Measurements from ENCODE around the gene CACNA1F. TPM values are rescaled to one million over a fixed set of nuclear protein-coding genes. Genes with fewer than 3 reads are reported as not detected.

Gene CACNA1F
- total RNA-seq, 1 donor from 2014 or later = 4.9 TPM

DNA sequence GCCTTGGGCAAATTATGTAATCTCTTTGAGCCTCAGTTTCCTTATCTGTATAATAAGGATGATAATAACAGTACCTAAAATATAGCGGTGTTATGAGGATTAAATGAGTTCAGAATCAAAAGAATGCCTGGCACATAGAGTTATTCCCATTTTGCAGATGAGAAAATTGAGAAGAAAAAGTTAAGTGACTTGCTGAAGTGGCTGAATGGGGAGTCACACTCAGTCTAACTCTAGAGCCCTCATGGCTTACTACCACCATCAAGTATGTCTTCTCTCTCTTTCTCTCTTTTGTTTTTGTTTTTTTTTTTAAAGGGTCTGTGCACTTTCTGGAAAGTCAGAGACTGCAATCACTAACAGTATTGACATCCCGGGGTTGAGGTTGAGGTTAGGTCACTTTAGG lies 615 bp downstream of the CACNA1F start:
- Histone ChIP-seq H3K27ac (no peak overlapping the region), H3K4me2 (no peak overlapping the region), H3K36me3 (no peaks in the 10 kb centered on the region), H3K4me3 (no peak overlapping the region), H3K27me3 (no peaks in the 10 kb centered on the region), H2AFZ (replicated peaks) (no peak overlapping the region), H3F3A (ENCODE audit: low read depth) (no peaks in the 10 kb centered on the region), H3K4me1 (peaks cover 3% of the 10 kb centered on the region), H4K20me1 (ENCODE audit: low read depth) (no peaks in the 10 kb centered on the region), H3K79me2 (ENCODE audit: low read depth) (peaks cover 6% of the 10 kb centered on the region), H3K9ac (no peak overlapping the region), H3K9me3 (ENCODE audit: low read depth) (no peaks in the 10 kb centered on the region)
- Mint-ChIP-seq H3K4me1 (peaks cover 7% of the 10 kb centered on the region), H3K36me3 (no peaks in the 10 kb centered on the region), H3K4me3 (no peak overlapping the region), H3K27me3 (ENCODE audit: insufficient read depth, low read depth) (peaks cover 8% of the 10 kb centered on the region), H3K9me3 (peaks cover 18% of the 10 kb centered on the region), H3K27ac (no peak overlapping the region)
- no peak for DNase-seq (ENCODE audit: low spot score)
- TF ChIP-seq EZH2phosphoT487 (IDR thresholded peaks at IDR 0.05) = no peak

DNA sequence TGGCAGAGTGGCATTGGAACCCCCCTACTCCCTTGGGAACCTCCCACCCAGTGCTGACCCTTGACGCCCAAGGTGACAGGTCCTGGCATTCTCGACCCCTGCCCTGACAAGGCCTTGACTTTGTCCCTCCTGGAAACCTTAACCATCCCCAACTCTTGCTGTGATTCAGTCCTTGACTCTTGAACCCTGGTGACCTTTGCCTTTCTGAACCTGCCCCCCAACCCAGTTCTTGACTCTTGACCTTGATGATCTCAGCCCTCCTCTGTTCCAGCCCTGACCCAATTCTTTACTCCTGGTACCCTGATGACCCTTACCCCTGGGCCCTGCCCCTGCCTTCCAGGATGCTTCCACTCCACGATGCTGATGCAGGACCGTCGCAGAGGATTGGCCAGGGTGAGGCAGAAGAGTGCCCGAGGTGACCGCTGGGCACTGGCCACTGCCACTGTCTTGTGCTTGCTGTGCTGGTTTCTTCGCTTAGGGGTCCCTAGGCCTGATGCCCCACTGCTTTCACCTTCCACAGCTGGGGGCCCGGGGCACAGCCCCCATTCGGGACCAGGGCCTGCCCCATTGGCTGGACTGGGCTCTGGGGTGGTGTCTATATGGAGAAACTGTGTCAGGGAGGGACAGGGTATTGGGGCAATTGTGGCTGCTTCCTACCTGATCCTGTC lies 1.7 kb downstream of the CACNA1F start:
- DNase-seq (ENCODE audit: low spot score) = no peak
- H3F3A ChIP-seq (ENCODE audit: low read depth) = no peaks in the 10 kb centered on the region
- no peak for TF ChIP-seq EZH2 (IDR thresholded peaks at IDR 0.05)
- TF ChIP-seq EZH2phosphoT487 (IDR thresholded peaks at IDR 0.05) = no peak
- TF ChIP-seq, protein P1, sequence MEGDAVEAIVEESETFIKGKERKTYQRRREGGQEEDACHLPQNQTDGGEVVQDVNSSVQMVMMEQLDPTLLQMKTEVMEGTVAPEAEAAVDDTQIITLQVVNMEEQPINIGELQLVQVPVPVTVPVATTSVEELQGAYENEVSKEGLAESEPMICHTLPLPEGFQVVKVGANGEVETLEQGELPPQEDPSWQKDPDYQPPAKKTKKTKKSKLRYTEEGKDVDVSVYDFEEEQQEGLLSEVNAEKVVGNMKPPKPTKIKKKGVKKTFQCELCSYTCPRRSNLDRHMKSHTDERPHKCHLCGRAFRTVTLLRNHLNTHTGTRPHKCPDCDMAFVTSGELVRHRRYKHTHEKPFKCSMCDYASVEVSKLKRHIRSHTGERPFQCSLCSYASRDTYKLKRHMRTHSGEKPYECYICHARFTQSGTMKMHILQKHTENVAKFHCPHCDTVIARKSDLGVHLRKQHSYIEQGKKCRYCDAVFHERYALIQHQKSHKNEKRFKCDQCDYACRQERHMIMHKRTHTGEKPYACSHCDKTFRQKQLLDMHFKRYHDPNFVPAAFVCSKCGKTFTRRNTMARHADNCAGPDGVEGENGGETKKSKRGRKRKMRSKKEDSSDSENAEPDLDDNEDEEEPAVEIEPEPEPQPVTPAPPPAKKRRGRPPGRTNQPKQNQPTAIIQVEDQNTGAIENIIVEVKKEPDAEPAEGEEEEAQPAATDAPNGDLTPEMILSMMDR (IDR thresholded peaks at IDR 0.05) = no peak
- no peaks in the 10 kb centered on the region for H4K20me1 ChIP-seq (ENCODE audit: low read depth)
- Mint-ChIP-seq H3K27ac (no peak overlapping the region), H3K9me3 (peaks cover 17% of the 10 kb centered on the region), H3K27me3 (ENCODE audit: insufficient read depth, low read depth) (peaks cover 8% of the 10 kb centered on the region), H3K36me3 (no peaks in the 10 kb centered on the region), H3K4me3 (no peak overlapping the region), H3K4me1 (peaks cover 4% of the 10 kb centered on the region)
- no peaks in the 10 kb centered on the region for H3K27me3 ChIP-seq
- peaks cover 6% of the 10 kb centered on the region for H3K79me2 ChIP-seq (ENCODE audit: low read depth)
- no peak overlapping the region for H3K4me3 ChIP-seq
- H3K27ac ChIP-seq = no peak overlapping the region
- no peak overlapping the region for H3K9ac ChIP-seq
- peaks cover 3% of the 10 kb centered on the region for H3K4me1 ChIP-seq
- H2AFZ ChIP-seq (replicated peaks) = no peak overlapping the region
- peak overlapping the region; percentile 76 for H3K4me2 ChIP-seq
- no peaks in the 10 kb centered on the region for H3K36me3 ChIP-seq
- H3K9me3 ChIP-seq (ENCODE audit: low read depth) = no peaks in the 10 kb centered on the region

DNA sequence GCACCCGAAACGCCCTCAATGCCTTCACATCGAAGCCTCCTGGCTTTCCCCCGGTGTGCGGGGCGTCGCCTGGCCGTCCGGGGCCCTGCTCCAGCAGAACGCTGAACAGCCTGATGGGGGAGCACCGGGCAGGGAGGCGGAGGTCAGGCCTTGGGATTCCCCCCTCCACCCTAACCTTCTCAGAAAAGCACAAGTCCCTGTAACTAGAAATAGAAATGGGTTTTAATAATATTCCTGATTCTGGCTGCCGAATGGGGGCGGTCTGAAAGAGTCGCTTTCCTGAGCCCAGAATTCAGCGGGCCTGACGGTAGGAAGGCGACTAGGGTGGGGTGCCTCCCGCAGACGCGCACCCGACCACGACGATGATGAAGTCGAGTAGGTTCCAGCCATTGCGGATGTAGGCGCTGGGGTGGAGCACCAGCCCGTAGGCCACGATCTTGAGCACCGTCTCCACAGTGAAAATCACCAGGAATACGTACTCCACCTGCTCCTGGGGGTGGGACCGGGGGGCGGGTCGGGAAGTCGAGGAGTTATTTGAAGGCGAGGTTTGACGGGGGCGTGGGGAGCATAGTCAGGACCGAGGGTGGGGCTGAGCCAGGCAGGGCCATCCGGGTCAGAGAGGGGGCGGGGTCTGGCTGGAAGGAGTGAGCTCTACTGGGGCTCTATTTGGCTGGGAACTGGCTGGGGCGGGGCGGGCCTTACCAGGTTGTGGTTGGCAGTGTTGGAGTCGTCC lies 2.5 kb downstream of the CACNA1F start:
- Mint-ChIP-seq H3K4me3 (peak overlapping the region; percentile 38), H3K27ac (no peak overlapping the region), H3K9me3 (peaks cover 19% of the 10 kb centered on the region), H3K4me1 (peaks cover 4% of the 10 kb centered on the region), H3K36me3 (no peaks in the 10 kb centered on the region), H3K27me3 (ENCODE audit: insufficient read depth, low read depth) (peaks cover 8% of the 10 kb centered on the region)
- DNase-seq (ENCODE audit: low spot score) = peak; percentile 72
- H4K20me1 ChIP-seq (ENCODE audit: low read depth) = no peaks in the 10 kb centered on the region
- peak overlapping the region; percentile 43 for H3K4me3 ChIP-seq
- no peaks in the 10 kb centered on the region for H3K79me2 ChIP-seq (ENCODE audit: low read depth)
- no peaks in the 10 kb centered on the region for H3K27me3 ChIP-seq
- no peak overlapping the region for H3K9ac ChIP-seq
- peak overlapping the region; percentile 63 for H2AFZ ChIP-seq (replicated peaks)
- no peaks in the 10 kb centered on the region for H3F3A ChIP-seq (ENCODE audit: low read depth)
- TF ChIP-seq, protein P1 (IDR thresholded peaks at IDR 0.05) = peak; percentile 33
- TF ChIP-seq EZH2phosphoT487 (IDR thresholded peaks at IDR 0.05) = no peak
- H3K27ac ChIP-seq = no peak overlapping the region
- peak overlapping the region; percentile 76 for H3K4me2 ChIP-seq
- no peaks in the 10 kb centered on the region for H3K36me3 ChIP-seq
- H3K4me1 ChIP-seq = no peaks in the 10 kb centered on the region
- H3K9me3 ChIP-seq (ENCODE audit: low read depth) = no peaks in the 10 kb centered on the region

DNA sequence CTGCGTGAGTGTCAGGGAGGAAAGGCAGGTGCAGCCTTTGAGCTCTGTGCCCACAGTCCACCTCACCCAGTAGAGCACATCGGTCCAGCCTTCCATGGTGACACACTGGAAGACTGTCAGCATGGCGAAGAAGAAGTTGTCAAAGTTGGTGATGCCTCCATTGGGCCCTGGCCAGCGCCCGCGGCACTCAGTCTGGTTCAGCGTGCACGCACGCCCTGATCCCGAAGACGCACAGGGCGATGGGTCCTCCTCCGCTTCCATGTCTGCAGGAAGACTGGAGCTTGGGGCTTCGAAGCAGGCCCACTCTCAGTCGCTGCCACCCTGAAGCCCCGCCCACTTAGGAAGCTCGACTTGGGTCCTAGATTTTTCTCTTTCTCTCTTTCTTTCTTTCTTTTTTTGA lies 5.0 kb downstream of the CACNA1F start:
- Histone ChIP-seq H3K4me2 (no peak overlapping the region), H3K9ac (no peak overlapping the region), H3K36me3 (no peaks in the 10 kb centered on the region), H3K4me3 (no peak overlapping the region), H3K27ac (no peak overlapping the region), H4K20me1 (ENCODE audit: low read depth) (no peaks in the 10 kb centered on the region), H3K4me1 (no peaks in the 10 kb centered on the region), H3K9me3 (ENCODE audit: low read depth) (no peaks in the 10 kb centered on the region), H3K27me3 (no peaks in the 10 kb centered on the region), H3F3A (ENCODE audit: low read depth) (no peaks in the 10 kb centered on the region), H3K79me2 (ENCODE audit: low read depth) (no peaks in the 10 kb centered on the region), H2AFZ (replicated peaks) (no peak overlapping the region)
- Mint-ChIP-seq H3K36me3 (no peaks in the 10 kb centered on the region), H3K4me1 (peaks cover 2% of the 10 kb centered on the region), H3K27ac (no peak overlapping the region), H3K9me3 (peaks cover 26% of the 10 kb centered on the region), H3K4me3 (no peak overlapping the region), H3K27me3 (ENCODE audit: insufficient read depth, low read depth) (peaks cover 14% of the 10 kb centered on the region)
- no peak for TF ChIP-seq EZH2 (IDR thresholded peaks at IDR 0.05)
- TF ChIP-seq EZH2phosphoT487 (IDR thresholded peaks at IDR 0.05) = no peak
- TF ChIP-seq, protein P1 (IDR thresholded peaks at IDR 0.05) = no peak
- DNase-seq (ENCODE audit: low spot score) = no peak
